MCF 10A (cell line): ENCODE measurements around the gene GDF7. TPM values are rescaled to one million over a fixed set of nuclear protein-coding genes. Genes with fewer than 3 reads are reported as not detected.

Source experiments
- BruUV-seq: library from RNA; stranded (reverse); fragments of 400-500 nt; replicated peaks from 2 replicates; lab custom pipeline; 2021; lab: Mats Ljungman, UMichigan
- CTCF ChIA-PET: fragments of 300-600 bp; sonication (Branson Sonifier 250); formaldehyde crosslinking; extraction: SDS; loops from one replicate; lab custom pipeline; 2021; ENCODE audit warnings: antibody characterized with exemption, inconsistent platforms; lab: Yijun Ruan, JAX
- POLR2A ChIA-PET: fragments of 300-600, 350-650 bp; sonication (Branson Sonifier 250); formaldehyde crosslinking; extraction: SDS; loops from one replicate; lab custom pipeline; 2020; ENCODE audit warnings: antibody characterized with exemption, inconsistent platforms; lab: Yijun Ruan, JAX
- DNase-seq: peaks from one replicate; pipeline ENCODE4 v3.0.0-alpha.2; 2018; ENCODE audit not compliant: unreplicated experiment
- H3K27ac Mint-ChIP-seq: one replicate; pipeline ENCODE4 v1.8.0; 2022; ENCODE audit warnings: mild to moderate bottlenecking, low read depth, mixed read lengths; ENCODE audit not compliant: unreplicated experiment
- H3K27me3 Mint-ChIP-seq: one replicate; pipeline ENCODE4 v1.8.0; 2022; ENCODE audit warnings: mixed read lengths; ENCODE audit not compliant: insufficient read depth, unreplicated experiment
- H3K36me3 Mint-ChIP-seq: one replicate; pipeline ENCODE4 v1.8.0; 2022; ENCODE audit warnings: mild to moderate bottlenecking, moderate library complexity, mixed read lengths; ENCODE audit not compliant: insufficient read depth, unreplicated experiment
- H3K4me1 Mint-ChIP-seq: one replicate; pipeline ENCODE4 v1.8.0; 2022; ENCODE audit warnings: mixed read lengths; ENCODE audit not compliant: insufficient read depth, unreplicated experiment
- H3K4me3 Mint-ChIP-seq: one replicate; pipeline ENCODE4 v1.8.0; 2022; ENCODE audit warnings: mild to moderate bottlenecking, moderate library complexity, mixed read lengths; ENCODE audit not compliant: unreplicated experiment
- H3K9me3 Mint-ChIP-seq: one replicate; pipeline ENCODE4 v1.8.0; 2022; ENCODE audit warnings: mixed read lengths; ENCODE audit not compliant: unreplicated experiment
- CTCF ChIP-seq: fragments of 200-600 bp; IDR thresholded peaks from one replicate; pipeline ENCODE4 v1.8.0; 2022; ENCODE audit warnings: antibody characterized with exemption, mild to moderate bottlenecking; ENCODE audit not compliant: unreplicated experiment
- intact Hi-C: fragments of 100-400 bp; cut with micrococcal nuclease; formaldehyde crosslinking; loops from 2 replicates; pipeline ENCODE4 v1.14.1; 2022
- total RNA-seq: library from RNA; stranded (reverse); gene quantifications from 2 replicates; pipeline ENCODE4 v1.2.3, GENCODE V29; 2022

GDF7 gene
- total RNA-seq, 1 experiment from 2014 or later = not detected

- H3K27me3 Mint-ChIP-seq = no peaks in the 10 kb centered on the region
- peaks cover 23% of the 10 kb centered on the region for H3K4me1 Mint-ChIP-seq
- no peak for DNase-seq
- intact Hi-C loops = no loop called here
- BruUV-seq = no TSS peak
- H3K27ac Mint-ChIP-seq = peak overlapping the region; percentile 57
- POLR2A ChIA-PET = interaction anchor here (1.6 kb wide), 1 partner anchor 178 kb away, joined by 5 read pairs; no protein-coding TSS in a partner anchor
- peaks cover 11% of the 10 kb centered on the region for H3K36me3 Mint-ChIP-seq
- no peak for TF ChIP-seq CTCF
- CTCF ChIA-PET = interaction anchor here (0.5 to 1.4 kb wide), 6 partner anchors 10 to 80 kb away, joined by 3 to 9 read pairs (median 4); no protein-coding TSS in a partner anchor
- no peaks in the 10 kb centered on the region for H3K9me3 Mint-ChIP-seq
- H3K4me3 Mint-ChIP-seq = no peak overlapping the region
Measured at GRCh38 chr2:20621366-20622295, 45.3 kb upstream of the GDF7 start.

- POLR2A ChIA-PET = interaction anchor here (1.6 kb wide), 1 partner anchor 178 kb away, joined by 5 read pairs; no protein-coding TSS in a partner anchor
- no peaks in the 10 kb centered on the region for H3K9me3 Mint-ChIP-seq
- H3K27me3 Mint-ChIP-seq = no peaks in the 10 kb centered on the region
- no peak overlapping the region for H3K4me3 Mint-ChIP-seq
- H3K4me1 Mint-ChIP-seq = peaks cover 17% of the 10 kb centered on the region
- H3K27ac Mint-ChIP-seq = no peak overlapping the region
- CTCF ChIA-PET = interaction anchor here (1.2 to 1.4 kb wide), 4 partner anchors 9 to 236 kb away, joined by 3 to 9 read pairs (median 4); no protein-coding TSS in a partner anchor
- TF ChIP-seq CTCF = no peak
- peaks cover 11% of the 10 kb centered on the region for H3K36me3 Mint-ChIP-seq
- DNase-seq = no peak
- intact Hi-C loops = no loop called here
- BruUV-seq = no TSS peak
Measured at GRCh38 chr2:20622296-20622686, 44.7 kb upstream of the GDF7 start.

GRCh38 chr2:20622731-20623130 lies 44.2 kb upstream of the GDF7 start:
- Mint-ChIP-seq H3K27me3 (no peaks in the 10 kb centered on the region), H3K36me3 (peaks cover 11% of the 10 kb centered on the region), H3K9me3 (no peaks in the 10 kb centered on the region), H3K4me3 (no peak overlapping the region), H3K4me1 (peaks cover 13% of the 10 kb centered on the region), H3K27ac (no peak overlapping the region)
- CTCF ChIA-PET = interaction anchor here (0.7 to 1.2 kb wide), 3 partner anchors 17 to 236 kb away, joined by 3 to 6 read pairs (median 3); partner anchors contain the start of gene HS1BP3
- no peak for DNase-seq
- TF ChIP-seq CTCF = no peak
- no TSS peak for BruUV-seq
- POLR2A ChIA-PET = no interaction called here
- intact Hi-C loops = no loop called here

- Mint-ChIP-seq H3K36me3 (peaks cover 11% of the 10 kb centered on the region), H3K9me3 (no peaks in the 10 kb centered on the region), H3K27me3 (no peaks in the 10 kb centered on the region), H3K27ac (no peak overlapping the region), H3K4me3 (no peak overlapping the region), H3K4me1 (peaks cover 8% of the 10 kb centered on the region)
- POLR2A ChIA-PET = interaction anchor here (0.7 kb wide), 1 partner anchor 182 kb away, joined by 3 read pairs; no protein-coding TSS in a partner anchor
- no TSS peak for BruUV-seq
- DNase-seq = no peak
- no peak for TF ChIP-seq CTCF
- intact Hi-C loops = no loop called here
- CTCF ChIA-PET = interaction anchor here (0.6 to 3.0 kb wide), 5 partner anchors 17 to 236 kb away, joined by 3 to 11 read pairs (median 3); partner anchors contain the start of gene HS1BP3
Measured at GRCh38 chr2:20623241-20623640, 43.7 kb upstream of the GDF7 start.
